PC-9 (cell line): ENCODE data around the gene NTM.

Experiments used
- EZH2 ChIP-seq: fragments of 200-600 bp; sonication (generic); IDR thresholded peaks from 2 replicates; pipeline ENCODE4 v1.8.0; 2017; ENCODE audit warnings: antibody characterized with exemption, low read depth
- TF ChIP-seq, protein P1 (sequence below): fragments of 200-600 bp; sonication (generic); conservative IDR thresholded peaks from 2 replicates; pipeline ENCODE4 v1.6.1; 2017; ENCODE audit warnings: mixed run types, antibody characterized with exemption, mild to moderate bottlenecking, moderate library complexity

DNA sequence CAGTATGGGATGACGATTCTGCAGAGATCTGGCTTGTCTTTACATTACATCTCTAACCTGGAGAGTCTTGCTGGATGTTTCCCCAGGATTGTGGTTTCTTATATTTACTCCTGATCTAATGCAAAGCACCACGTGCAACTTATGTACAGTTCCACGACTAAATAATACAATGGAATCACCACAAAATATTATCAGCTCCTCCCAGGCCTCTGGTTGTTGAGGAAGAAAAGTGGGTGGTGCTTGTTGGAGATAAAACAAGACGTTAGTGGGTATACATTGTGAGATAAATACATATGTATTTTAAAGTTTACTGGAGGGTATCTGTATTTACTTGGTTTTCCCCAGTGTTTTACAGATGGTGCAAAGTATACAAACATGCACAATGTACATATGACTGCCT, 569.7 kb downstream of the NTM start:
- TF ChIP-seq EZH2: no peak
- TF ChIP-seq, protein P1, sequence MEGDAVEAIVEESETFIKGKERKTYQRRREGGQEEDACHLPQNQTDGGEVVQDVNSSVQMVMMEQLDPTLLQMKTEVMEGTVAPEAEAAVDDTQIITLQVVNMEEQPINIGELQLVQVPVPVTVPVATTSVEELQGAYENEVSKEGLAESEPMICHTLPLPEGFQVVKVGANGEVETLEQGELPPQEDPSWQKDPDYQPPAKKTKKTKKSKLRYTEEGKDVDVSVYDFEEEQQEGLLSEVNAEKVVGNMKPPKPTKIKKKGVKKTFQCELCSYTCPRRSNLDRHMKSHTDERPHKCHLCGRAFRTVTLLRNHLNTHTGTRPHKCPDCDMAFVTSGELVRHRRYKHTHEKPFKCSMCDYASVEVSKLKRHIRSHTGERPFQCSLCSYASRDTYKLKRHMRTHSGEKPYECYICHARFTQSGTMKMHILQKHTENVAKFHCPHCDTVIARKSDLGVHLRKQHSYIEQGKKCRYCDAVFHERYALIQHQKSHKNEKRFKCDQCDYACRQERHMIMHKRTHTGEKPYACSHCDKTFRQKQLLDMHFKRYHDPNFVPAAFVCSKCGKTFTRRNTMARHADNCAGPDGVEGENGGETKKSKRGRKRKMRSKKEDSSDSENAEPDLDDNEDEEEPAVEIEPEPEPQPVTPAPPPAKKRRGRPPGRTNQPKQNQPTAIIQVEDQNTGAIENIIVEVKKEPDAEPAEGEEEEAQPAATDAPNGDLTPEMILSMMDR: no peak
